SK-N-SH (cell line): Measurements from ENCODE around the gene CTBP2. TPM values are rescaled to one million over a fixed set of nuclear protein-coding genes. Genes with fewer than 3 reads are reported as not detected.

Experiments
- CTCF ChIA-PET: fragments of 300-600, 350-600 bp; formaldehyde crosslinking; extraction: SDS; loops from one replicate; lab custom pipeline; 2021; lab: Yijun Ruan, JAX
- POLR2A ChIA-PET: fragments of 350-600 bp; sonication (Branson Sonifier 250); formaldehyde crosslinking; extraction: SDS; loops from one replicate; lab custom pipeline; 2020; ENCODE audit warnings: antibody characterized with exemption, inconsistent platforms; lab: Yijun Ruan, JAX
- DNase-seq: peaks from one replicate; pipeline ENCODE4 v3.0.0; 2012
- H2AFZ ChIP-seq: fragments of 200-600 bp; sonication (generic); 2 replicates; pipeline ENCODE4 v1.8.1; 2016; ENCODE audit warnings: antibody characterized with exemption, mild to moderate bottlenecking, low read depth
- H3F3A ChIP-seq: fragments of 200-600 bp; sonication (generic); replicated peaks from 2 replicates; pipeline ENCODE3; 2016; ENCODE audit warnings: antibody characterized with exemption, mild to moderate bottlenecking; ENCODE audit not compliant: insufficient read depth
- H3K27ac ChIP-seq, 2 experiments: fragments of 200-500 bp in 1 of 2; fragments of 200-600 bp in 1 of 2; sonication (Bioruptor generic) in 1 of 2; sonication (generic), shearing (Covaris generic) in 1 of 2; 2 replicates each; pipeline versions ENCODE4 v1.5.1 to v1.6.1; 2014 to 2016; ENCODE audit warnings: low read depth in 2 of 2, inconsistent platforms in 1 of 2, low read length in 1 of 2, mild to moderate bottlenecking in 1 of 2, mixed read lengths in 1 of 2
- H3K27me3 ChIP-seq: fragments of 200-600 bp; sonication (generic), shearing (Covaris generic); 2 replicates; pipeline ENCODE4 v1.6.1; 2016; ENCODE audit warnings: mixed run types; ENCODE audit not compliant: insufficient read depth
- H3K36me3 ChIP-seq, 2 experiments: fragments of 200-500 bp in 1 of 2; fragments of 200-600 bp in 1 of 2; sonication (Bioruptor generic) in 1 of 2; sonication (generic) in 1 of 2; replicated peaks in 1 of 2; 2 replicates each; pipeline versions ENCODE3 to v1.5.1; 2014 to 2016; ENCODE audit warnings: low read length in 1 of 2, mild to moderate bottlenecking in 1 of 2; ENCODE audit not compliant: insufficient read depth in 2 of 2, control insufficient read depth in 1 of 2
- H3K4me1 ChIP-seq, 2 experiments: fragments of 200-500 bp in 1 of 2; fragments of 200-600 bp in 1 of 2; sonication (Bioruptor generic) in 1 of 2; sonication (generic), shearing (Covaris generic) in 1 of 2; 2 replicates each; pipeline versions ENCODE4 v1.5.1 to v1.6.1; 2014 to 2016; ENCODE audit warnings: low read depth in 1 of 2, low read length in 1 of 2, mixed run types in 1 of 2; ENCODE audit not compliant: insufficient read depth in 2 of 2, control insufficient read depth in 1 of 2
- H3K4me2 ChIP-seq: fragments of 200-600 bp; sonication (generic), shearing (Covaris generic); 2 replicates; pipeline ENCODE4 v1.6.1; 2017; ENCODE audit warnings: mixed run types
- H3K4me3 ChIP-seq, 2 experiments: fragments of 200-500 bp in 1 of 2; fragments of 200-600 bp in 1 of 2; sonication (Bioruptor generic) in 1 of 2; sonication (generic), shearing (Covaris generic) in 1 of 2; 2 replicates each; pipeline versions ENCODE4 v1.5.1 to v1.8.1; 2014 to 2016; ENCODE audit warnings: low read depth in 2 of 2, inconsistent platforms in 1 of 2, low read length in 1 of 2, mild to moderate bottlenecking in 1 of 2, mixed read lengths in 1 of 2, moderate library complexity in 1 of 2
- H3K79me2 ChIP-seq: fragments of 200-600 bp; sonication (generic); 2 replicates; pipeline ENCODE4 v1.8.1; 2017; ENCODE audit warnings: mild to moderate bottlenecking; ENCODE audit not compliant: insufficient read depth
- H3K9ac ChIP-seq: fragments of 200-600 bp; sonication (generic); 2 replicates; pipeline ENCODE4 v1.6.1; 2017; ENCODE audit warnings: mixed run types
- H3K9me2 ChIP-seq: fragments of 200-600 bp; sonication (generic); 2 replicates; pipeline ENCODE4 v1.6.1; 2017; ENCODE audit warnings: mixed run types
- H3K9me3 ChIP-seq: fragments of 200-600 bp; sonication (generic); 2 replicates; pipeline ENCODE4 v1.6.1; 2017; ENCODE audit warnings: mixed run types, mild to moderate bottlenecking, moderate library complexity
- H4K20me1 ChIP-seq: fragments of 200-600 bp; sonication (generic); 2 replicates; pipeline ENCODE4 v1.6.1; 2017; ENCODE audit warnings: mild to moderate bottlenecking, mixed run types; ENCODE audit not compliant: insufficient read depth
- ELF1 ChIP-seq: IDR thresholded peaks from 2 replicates; pipeline ENCODE4 v1.4.0; 2012
- GABPA ChIP-seq: IDR thresholded peaks from 2 replicates; pipeline ENCODE4 v1.4.0; 2012; ENCODE audit warnings: low read depth, mild to moderate bottlenecking
- RCOR1 ChIP-seq: fragments of 150-350 bp; IDR thresholded peaks from 2 replicates; pipeline ENCODE4 v1.6.1; 2017; ENCODE audit warnings: antibody characterized with exemption, low read length
- REST ChIP-seq: IDR thresholded peaks from 2 replicates; pipeline ENCODE4 v1.6.1; 2012; ENCODE audit warnings: mild to moderate bottlenecking, low read depth, low read length, moderate library complexity
- SMC3 ChIP-seq: IDR thresholded peaks from 2 replicates; pipeline ENCODE4 v1.6.1; 2012; ENCODE audit warnings: low read depth, low read length, improper control_type of control experiment
- TCF12 ChIP-seq: IDR thresholded peaks from 2 replicates; pipeline ENCODE4 v1.4.0; 2012
- TEAD4 ChIP-seq: IDR thresholded peaks from 2 replicates; pipeline ENCODE4 v1.4.0; 2012; ENCODE audit warnings: mild to moderate bottlenecking, borderline replicate concordance; ENCODE audit not compliant: insufficient read depth
- WGBS: methylation state at CpG from one replicate; pipeline ENCODE4 v1.1.6; 2017; ENCODE audit warnings: low lambda C conversion rate; 5-methylcytosine and 5-hydroxymethylcytosine counted together
- polyA plus RNA-seq, 3 experiments: library from polyadenylated mRNA; depleted of rRNA; stranded (reverse); fragments of >200 nt; gene quantifications; 2 replicates each; pipeline ENCODE4 v1.2.3, GENCODE V29; 2012
- TF ChIP-seq, protein P1 (sequence below): IDR thresholded peaks from 2 replicates; pipeline ENCODE4; 2012

CTBP2 gene
- polyA plus RNA-seq, 1 of the 3 experiments (the other 2 are of a cell fraction): 69.7 TPM

- no peak overlapping the region for H3K4me2 ChIP-seq
- no peaks in the 10 kb centered on the region for H3K27me3 ChIP-seq
- H3K4me1 ChIP-seq: peaks cover 43 to 46% of the 10 kb centered on the region in 2 experiments; a peak in 2 of 4 replicates
- H4K20me1 ChIP-seq: peaks cover 47% of the 10 kb centered on the region
- peaks cover 5% of the 10 kb centered on the region for H3F3A ChIP-seq
- H3K9me2 ChIP-seq: no peaks in the 10 kb centered on the region
- no peak for DNase-seq
- no peak overlapping the region; a peak in 1 of 4 replicates for H3K27ac ChIP-seq
- peaks cover 98% of the 10 kb centered on the region for H3K79me2 ChIP-seq
- CTCF ChIA-PET: interaction anchor here (1.1 to 11.2 kb wide), 2 partner anchors 8 to 18 kb away, joined by 3 to 211 read pairs; no protein-coding TSS in a partner anchor
- peaks cover 0 to 8% of the 10 kb centered on the region in 2 experiments for H3K36me3 ChIP-seq
- 93% methylated on average over 7 of the region's 9 CpGs for WGBS
- H3K4me3 ChIP-seq: no peak overlapping the region
- H2AFZ ChIP-seq: no peak overlapping the region
- no peaks in the 10 kb centered on the region for H3K9me3 ChIP-seq
- TF ChIP-seq SMC3 (no peak), REST (no peak), TCF12 (no peak), ELF1 (no peak), TEAD4 (no peak), GABPA (no peak)
- TF ChIP-seq, all 33 proteins: peak for 0
- POLR2A ChIA-PET: no interaction called here
- no peak overlapping the region for H3K9ac ChIP-seq
Measured at GRCh38 chr10:125041856-125042506, 118.4 kb downstream of the CTBP2 start.

GRCh38 chr10:125039354-125039769 lies 121.0 kb downstream of the CTBP2 start:
- POLR2A ChIA-PET: no interaction called here
- DNase-seq: no peak
- no peaks in the 10 kb centered on the region for H3K9me3 ChIP-seq
- CTCF ChIA-PET: interaction anchor here (0.7 to 7.9 kb wide), 4 partner anchors 9 to 23 kb away, joined by 3 to 70 read pairs (median 8); no protein-coding TSS in a partner anchor
- no peak overlapping the region for H3K9ac ChIP-seq
- H4K20me1 ChIP-seq: peaks cover 55% of the 10 kb centered on the region
- TF ChIP-seq, protein P1, sequence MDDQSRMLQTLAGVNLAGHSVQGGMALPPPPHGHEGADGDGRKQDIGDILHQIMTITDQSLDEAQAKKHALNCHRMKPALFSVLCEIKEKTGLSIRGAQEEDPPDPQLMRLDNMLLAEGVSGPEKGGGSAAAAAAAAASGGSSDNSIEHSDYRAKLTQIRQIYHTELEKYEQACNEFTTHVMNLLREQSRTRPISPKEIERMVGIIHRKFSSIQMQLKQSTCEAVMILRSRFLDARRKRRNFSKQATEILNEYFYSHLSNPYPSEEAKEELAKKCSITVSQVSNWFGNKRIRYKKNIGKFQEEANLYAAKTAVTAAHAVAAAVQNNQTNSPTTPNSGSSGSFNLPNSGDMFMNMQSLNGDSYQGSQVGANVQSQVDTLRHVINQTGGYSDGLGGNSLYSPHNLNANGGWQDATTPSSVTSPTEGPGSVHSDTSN: peak; percentile 12; the same call in 1 of the 2 replicates
- no peak for TF ChIP-seq RCOR1
- TF ChIP-seq, all 33 proteins: peak for 1
- 83% methylated on average over 7 of the region's 15 CpGs for WGBS
- Histone ChIP-seq H2AFZ (no peak overlapping the region), H3K79me2 (peaks cover 88% of the 10 kb centered on the region), H3K9me2 (no peaks in the 10 kb centered on the region), H3K36me3 (peaks cover 0 to 9% of the 10 kb centered on the region in 2 experiments), H3F3A (peaks cover 20% of the 10 kb centered on the region), H3K27me3 (no peaks in the 10 kb centered on the region), H3K4me1 (peaks cover 54 to 64% of the 10 kb centered on the region in 2 experiments), H3K4me2 (no peak overlapping the region), H3K27ac (no peak overlapping the region), H3K4me3 (no peak overlapping the region)
